ENCODE measurements around the gene ASB3.

ASB3 gene

DNA sequence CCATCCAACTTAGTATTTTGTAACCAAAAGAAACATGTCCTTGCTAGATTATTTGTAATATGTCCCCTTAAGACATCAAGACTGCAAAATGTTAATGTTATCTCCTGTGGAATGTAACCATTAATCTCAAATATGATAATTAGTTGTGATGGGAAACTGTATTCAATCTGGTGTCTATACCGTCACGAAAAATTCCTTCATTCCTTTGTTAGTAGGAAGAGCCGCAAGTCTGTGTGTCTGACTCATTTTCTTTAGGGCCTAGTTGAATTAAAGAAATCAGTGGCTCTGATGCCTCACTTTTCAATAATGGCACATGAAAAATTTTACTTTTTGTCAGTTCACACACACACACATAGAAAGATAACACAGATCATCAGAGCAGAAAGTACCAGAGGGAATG, 146.3 kb downstream of the ASB3 start:
- DNase-seq = no peak

DNA sequence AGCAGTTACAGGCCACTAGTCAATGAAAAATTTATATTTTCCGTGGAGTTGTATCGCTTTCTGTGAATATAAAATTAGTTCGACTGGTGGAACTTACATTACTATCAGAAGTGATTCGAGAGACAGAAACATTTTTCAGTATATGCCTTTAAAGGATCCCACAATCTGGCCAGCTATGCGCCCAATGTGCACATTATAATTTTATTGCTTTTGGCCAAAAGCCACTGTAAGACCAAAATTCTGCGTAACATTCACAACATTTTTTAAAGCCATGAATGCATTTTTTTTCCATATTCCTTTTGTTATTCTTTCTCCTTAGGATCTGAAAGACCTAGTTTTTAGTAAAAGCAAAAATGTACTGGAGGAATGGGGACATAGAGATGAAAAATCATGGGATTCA, 150.2 kb downstream of the ASB3 start:
- DNase-seq = no peak

DNA sequence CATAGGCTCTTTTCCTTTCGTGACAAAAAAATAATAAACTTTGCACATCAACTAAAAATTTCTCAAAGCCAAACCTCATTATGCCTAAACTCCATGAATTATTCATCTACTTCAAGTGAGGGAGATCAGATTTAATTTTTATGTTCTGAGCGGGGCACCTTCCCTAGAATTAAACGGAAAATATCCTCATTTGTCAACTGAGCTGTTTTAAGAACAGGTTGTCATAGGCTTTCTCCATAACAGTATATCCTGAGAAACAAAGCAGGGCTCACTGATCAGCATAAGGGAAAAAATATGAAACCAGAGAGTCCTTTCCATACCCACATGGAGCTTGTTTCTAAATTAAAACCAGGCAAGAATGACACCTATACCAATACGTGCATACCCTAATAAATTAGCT, 150.6 kb downstream of the ASB3 start:
- no peak for DNase-seq

DNA sequence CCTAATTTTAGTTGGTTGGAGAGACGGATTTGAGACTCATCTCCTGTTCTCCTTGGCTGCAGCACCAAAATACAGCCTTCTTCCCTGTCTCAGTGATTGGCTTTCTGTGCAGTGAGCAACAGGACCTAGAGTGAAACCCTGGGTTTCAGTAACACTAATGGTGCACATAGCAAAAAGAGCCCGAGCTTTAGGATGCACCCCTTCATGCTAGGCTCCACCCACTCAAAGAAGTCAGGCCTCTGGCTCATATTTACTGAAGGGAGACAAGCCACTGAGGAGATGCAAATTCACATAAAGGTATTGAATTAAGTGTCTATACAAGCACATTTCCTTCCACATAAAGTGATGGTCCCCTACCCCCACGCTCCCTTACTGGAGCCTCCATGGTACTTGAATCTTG, 151.1 kb downstream of the ASB3 start:
- no peak for DNase-seq

DNA sequence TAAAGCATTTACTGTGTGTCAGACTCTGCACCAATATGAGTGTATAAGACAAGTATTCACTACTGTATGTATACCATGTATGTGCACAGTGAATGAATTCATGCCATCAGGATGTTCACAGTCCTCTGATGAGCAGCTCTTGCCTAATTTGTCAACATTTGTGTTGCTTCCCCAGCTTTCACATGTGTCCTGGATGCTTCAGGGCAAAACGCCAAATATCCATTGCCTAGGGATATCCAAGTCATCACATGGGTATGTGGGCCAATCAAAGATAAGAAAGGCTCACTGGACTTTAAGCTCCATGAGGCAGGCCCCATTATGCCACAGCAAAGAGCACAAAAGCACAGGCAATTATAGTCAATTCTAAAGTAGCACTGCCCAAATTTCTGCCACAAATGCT, 153.3 kb downstream of the ASB3 start:
- no peak for DNase-seq

DNA sequence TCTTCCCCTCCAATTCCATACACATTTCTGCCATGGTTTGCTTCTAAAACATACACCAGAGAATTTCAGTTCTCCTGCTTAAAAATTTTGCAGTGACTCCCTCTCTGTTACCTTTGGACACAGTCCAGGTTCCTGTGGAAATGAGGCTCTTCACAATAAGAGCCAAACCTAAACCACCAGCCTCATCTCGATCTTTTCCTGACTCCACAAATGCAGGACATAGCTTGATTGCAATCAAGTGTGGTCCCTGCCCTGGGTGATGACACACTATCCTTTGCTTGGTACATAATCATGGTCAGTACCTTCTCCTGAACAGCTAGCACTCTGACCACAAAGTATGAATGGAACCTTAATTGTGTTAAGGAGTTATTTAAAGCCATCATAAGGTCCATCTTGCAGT, 154.0 kb downstream of the ASB3 start:
- no peak for DNase-seq

DNA sequence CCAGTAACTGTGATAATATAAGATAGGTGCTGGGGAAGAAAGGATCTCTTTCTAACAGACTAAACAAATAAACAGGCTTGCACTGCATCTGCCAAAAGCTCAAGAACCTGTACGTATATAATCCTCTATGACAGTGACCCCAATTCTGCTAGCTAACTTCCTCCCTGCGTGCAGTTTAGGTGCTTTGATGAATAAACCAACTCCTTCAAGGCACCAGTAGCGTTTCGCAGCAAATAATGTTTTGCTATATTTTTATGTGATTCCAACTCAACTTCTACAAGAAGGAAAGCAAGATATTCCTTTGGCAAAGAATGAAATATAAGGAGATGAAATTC, 154.7 kb downstream of the ASB3 start:
- no peak for DNase-seq

DNA sequence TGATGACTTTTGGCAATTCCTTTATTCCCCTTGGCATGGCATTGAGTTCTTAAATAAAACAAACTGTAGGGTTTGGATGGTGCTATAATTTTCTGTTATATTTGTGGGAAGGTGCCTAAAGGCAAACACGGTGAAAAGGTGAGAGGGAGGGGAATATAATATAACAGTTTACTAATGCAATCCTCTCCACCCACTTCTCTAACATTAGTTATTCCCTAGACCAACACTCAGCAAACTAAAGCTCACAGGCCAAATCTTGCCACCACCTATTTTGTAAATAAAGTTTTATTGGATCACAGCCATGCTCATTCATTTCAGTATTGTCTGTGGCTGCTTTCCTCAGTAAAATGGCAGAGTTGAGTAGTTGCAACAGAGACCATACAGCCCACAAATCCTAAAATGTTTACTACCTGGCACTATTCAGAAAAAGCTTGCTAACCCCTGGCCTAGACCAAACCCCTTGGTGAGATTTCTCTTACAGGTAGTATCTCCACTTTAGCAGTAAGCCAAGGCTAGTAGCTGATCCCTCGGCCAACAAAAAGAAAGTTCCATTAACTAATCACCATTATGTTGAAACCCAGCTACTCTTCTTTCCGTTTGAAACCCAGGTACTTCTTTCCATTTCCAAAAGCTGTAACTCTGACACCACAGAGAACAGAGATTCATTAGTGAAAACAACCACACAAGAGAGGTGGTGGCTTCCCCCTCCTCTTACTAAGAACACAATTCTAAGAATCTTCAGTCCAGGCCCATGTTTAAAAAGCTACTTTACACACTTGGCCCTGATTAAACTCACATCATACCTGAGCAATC, 155.2 kb downstream of the ASB3 start:
- DNase-seq = no peak

DNA sequence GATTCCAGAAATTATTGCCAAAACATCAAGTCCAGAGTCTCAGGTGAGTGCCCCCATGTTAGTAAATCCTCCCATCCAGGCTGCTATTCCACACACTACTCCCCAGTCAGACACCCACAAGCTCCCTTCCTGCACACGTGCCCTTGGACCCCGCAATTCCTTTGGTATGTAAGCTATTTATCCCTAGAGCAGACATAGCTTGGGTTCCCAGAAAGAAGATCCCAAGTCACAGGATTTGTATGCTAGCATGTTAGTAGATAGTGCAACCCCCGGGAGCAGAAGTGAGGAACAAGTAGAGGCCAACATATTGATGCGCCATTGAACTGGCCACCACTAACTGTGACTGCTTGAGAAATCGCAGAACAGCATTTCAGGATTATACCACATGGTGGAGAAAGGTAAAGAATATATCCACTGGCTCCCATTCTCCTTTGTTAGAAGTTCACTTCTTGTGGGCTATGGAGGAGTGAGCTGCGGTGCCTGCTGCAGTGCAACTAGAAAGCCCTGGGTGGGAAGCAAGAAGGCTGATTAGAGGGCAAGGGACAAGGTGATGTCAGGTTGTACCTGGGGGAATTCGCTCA, 156.6 kb downstream of the ASB3 start:
- no peak for DNase-seq

DNA sequence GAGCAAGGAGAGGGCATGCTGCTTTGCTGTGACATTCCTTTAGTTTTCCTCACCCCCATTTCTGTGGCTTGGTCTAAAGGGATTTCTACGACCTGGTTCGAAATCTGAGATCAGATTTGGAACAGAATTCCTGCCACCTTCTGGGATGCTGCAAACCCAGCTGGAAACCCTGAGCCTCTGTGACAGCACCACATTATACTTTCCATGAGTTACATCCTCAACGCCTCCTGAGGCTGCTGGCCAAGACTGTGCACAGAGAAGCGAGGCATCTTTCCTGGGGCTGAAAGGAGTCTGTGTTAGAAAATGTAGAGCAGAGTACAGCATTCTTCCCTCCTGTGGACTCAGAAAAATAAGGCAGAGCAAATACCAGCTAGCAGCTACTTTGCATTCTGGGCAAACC, 157.3 kb downstream of the ASB3 start:
- DNase-seq = no peak

DNA sequence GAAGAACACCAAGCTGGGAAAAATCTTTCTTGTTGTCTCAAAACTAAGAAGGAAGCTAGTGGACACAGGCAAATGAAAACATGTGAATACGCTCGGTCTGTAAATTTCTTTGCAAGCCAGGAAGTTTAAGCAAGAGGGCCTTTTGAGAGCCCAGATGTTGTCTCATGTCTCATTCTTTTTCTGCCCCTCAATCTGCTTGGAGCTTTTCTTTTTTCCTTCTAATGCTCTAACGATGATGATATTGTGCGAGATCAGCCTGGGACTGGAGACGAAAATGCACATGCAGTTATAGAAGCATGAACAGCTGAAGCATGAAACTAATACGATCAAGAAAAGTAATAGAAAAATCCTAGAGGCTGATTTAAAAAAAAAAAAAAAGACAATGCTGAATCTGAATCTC, 157.8 kb downstream of the ASB3 start:
- DNase-seq = no peak

DNA sequence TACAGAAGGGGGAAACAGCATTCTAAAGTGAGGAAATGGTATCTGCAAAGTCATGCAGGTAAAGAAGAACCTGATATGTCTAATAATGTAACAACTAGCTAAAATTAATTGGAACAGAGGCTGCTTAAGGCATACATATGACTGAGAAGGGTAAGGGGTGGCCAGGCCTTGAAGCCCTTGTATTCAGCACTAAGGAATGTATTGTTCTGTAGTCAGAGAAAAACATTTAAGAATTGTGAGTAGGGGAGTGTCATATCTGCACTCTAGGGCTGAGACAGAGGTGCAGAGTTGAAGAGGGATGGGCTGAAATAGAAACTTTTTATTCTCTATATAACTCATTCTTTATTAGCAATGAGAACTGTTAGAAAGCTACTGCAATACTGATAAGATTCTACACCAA, 164.6 kb downstream of the ASB3 start:
- no peak for DNase-seq

DNA sequence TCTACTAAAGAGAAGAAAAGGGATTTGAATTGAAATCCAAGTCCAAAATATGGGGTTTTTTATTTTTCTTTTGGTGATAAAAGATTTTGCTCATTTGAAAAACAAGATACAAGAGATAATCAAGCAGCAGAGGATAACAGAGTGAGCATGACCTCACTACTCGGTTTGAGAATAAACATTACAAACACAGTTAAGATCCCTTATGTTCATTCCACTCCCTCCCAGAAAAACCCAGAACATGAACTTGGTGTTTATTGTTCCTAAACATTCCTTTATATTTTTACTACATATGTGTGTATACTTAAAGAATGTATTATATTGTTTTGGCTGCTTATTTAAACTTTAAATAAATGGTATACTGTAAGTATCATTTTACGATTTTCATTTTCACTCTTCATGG, 165.8 kb downstream of the ASB3 start:
- DNase-seq = no peak

All from stimulated activated naive CD4-positive, alpha-beta T cell (primary cell).